ENCODE results near the gene XKRX. TPM values are rescaled to one million over a fixed set of nuclear protein-coding genes. Genes with fewer than 3 reads are reported as not detected.

XKRX gene
- total and polyA plus RNA-seq, 11 donors, result 0.10 to 0.19 TPM; not detected in 9

DNA sequence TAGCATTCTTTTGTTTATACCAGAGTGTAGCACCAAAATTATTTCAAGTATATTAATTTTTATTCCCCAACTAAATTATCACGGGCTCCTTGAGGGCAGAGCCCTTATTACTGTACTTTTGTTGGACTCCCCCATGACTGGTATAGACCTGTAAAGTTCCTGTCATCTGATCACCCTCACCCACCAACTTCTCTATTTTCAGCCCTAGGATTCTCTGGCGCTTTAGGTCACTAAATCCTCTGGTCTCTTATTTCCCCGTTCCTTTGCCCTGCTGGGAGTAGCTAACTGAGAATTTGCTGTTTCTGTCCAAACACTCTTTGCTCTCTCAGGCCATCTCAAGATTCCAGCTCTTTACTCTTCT is 3.2 kb upstream of the XKRX start:
- ATAC-seq (no peak), DNase-seq (no peak)
- Histone ChIP-seq H3K4me1 (no peaks in the 10 kb centered on the region), H3K27me3 (peaks cover 0 to 46% (median 0%) of the 10 kb centered on the region in 9 donors), H3K36me3 (no peaks in the 10 kb centered on the region), H3K4me3 (no peak overlapping the region), H3K27ac (no peak overlapping the region), H3K9me3 (no peaks in the 10 kb centered on the region)
- TF ChIP-seq, protein P1, sequence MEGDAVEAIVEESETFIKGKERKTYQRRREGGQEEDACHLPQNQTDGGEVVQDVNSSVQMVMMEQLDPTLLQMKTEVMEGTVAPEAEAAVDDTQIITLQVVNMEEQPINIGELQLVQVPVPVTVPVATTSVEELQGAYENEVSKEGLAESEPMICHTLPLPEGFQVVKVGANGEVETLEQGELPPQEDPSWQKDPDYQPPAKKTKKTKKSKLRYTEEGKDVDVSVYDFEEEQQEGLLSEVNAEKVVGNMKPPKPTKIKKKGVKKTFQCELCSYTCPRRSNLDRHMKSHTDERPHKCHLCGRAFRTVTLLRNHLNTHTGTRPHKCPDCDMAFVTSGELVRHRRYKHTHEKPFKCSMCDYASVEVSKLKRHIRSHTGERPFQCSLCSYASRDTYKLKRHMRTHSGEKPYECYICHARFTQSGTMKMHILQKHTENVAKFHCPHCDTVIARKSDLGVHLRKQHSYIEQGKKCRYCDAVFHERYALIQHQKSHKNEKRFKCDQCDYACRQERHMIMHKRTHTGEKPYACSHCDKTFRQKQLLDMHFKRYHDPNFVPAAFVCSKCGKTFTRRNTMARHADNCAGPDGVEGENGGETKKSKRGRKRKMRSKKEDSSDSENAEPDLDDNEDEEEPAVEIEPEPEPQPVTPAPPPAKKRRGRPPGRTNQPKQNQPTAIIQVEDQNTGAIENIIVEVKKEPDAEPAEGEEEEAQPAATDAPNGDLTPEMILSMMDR (IDR thresholded peaks at IDR 0.05), result no peak
- TF ChIP-seq POLR2A (IDR thresholded peaks at IDR 0.05), result no peak
- 69 to 92% (median 77%) methylated on average over 3 of the region's 3 CpGs for WGBS, 4 donors
- intact Hi-C loops (cut with DNase I), result no loop called here

DNA sequence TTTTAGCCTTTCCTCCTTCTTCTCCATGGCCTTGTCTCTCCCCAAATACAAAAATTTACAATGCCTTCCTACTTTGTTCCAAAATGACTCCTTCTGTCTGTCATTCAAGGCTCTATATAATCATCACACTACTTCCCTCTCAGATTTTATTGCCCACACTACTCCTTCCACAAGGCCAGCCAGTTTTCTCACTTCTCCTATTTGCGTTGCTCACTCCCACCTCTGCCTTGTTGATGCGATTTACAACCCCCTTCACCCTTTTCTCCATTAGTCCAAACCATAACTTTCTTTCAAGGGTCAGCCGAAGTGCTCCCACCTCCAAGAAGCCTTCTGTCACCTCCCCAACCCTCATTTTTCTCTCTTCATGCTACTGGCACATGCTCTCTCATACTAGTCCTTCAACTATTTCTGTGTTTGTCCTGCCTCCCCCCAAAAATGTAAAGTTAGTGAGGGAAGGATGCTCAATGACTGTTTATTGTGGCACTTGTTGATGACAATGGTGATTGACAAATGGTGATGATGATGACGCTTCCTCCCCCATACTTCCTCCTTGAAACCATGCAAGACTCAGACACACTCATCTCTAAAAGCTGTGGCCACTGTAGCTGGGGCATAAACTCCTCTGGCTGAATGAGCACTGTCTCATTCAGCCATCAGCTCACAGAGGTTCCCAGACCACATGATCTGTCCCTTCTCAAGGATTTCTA is 2.7 kb upstream of the XKRX start:
- Histone ChIP-seq H3K4me1 (no peaks in the 10 kb centered on the region), H3K4me3 (no peak overlapping the region), H3K27me3 (peaks cover 0 to 46% (median 0%) of the 10 kb centered on the region in 9 donors), H3K36me3 (no peaks in the 10 kb centered on the region), H3K27ac (no peak overlapping the region), H3K9me3 (no peaks in the 10 kb centered on the region)
- ATAC-seq (no peak), DNase-seq (no peak)
- 74 to 91% (median 87%) methylated on average over 4 of the region's 4 CpGs for WGBS, 4 donors
- intact Hi-C loops (cut with DNase I), result no loop called here
- TF ChIP-seq, protein P1 (IDR thresholded peaks at IDR 0.05), result no peak
- no peak for TF ChIP-seq POLR2A (IDR thresholded peaks at IDR 0.05)

DNA sequence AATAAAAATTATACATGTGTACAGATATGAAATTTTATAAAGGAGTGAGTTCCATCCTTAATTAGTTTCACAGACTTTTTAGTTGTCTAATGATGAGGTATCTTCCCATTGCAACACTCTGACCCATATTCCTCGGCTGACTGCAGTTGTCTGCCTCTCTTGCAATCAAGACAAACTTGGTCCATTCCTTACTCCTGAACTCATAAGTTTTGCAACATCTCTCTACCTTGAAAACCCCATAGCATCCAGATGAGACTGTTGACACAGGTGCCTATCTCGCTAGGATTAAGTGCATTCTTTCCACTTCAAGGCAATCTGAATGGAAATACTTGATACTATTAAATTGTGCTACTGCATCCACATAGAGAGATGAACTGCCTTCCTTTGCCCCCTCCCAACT is 2.3 kb downstream of the XKRX start:
- DNase-seq (no peak), ATAC-seq (no peak)
- 67 to 88% (median 80%) methylated on average over 2 of the region's 2 CpGs for WGBS, 4 donors
- no peaks in the 10 kb centered on the region for H3K36me3 ChIP-seq
- intact Hi-C loops (cut with DNase I), result no loop called here
- H3K27me3 ChIP-seq, result peaks cover 0 to 41% (median 0%) of the 10 kb centered on the region in 9 donors
- no peaks in the 10 kb centered on the region for H3K9me3 ChIP-seq
- no peak overlapping the region for H3K27ac ChIP-seq
- TF ChIP-seq POLR2A (IDR thresholded peaks at IDR 0.05), result no peak
- TF ChIP-seq, protein P1 (IDR thresholded peaks at IDR 0.05), result no peak
- H3K4me1 ChIP-seq, result no peaks in the 10 kb centered on the region
- no peak overlapping the region for H3K4me3 ChIP-seq

DNA sequence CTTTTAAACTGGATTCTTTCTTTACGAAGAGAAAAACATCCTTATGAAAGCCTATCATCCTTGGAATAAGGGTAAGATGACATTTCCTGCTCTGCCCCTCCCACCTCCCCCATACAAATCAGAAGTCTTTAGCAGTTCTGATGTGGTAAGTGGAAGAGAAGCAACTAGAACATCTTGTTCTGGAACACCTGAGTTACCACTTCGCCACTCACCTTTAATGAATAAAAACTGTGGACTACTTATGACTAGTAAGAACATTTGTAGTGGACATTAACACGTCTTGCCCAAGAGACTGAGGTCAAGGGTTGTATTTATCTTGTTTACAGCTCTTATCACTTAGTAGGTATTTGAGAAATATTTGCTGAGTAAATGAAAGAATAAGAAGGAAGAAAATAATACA is 4.3 kb downstream of the XKRX start:
- Histone ChIP-seq H3K4me3 (no peak overlapping the region), H3K9me3 (no peaks in the 10 kb centered on the region), H3K27ac (no peak overlapping the region), H3K36me3 (no peaks in the 10 kb centered on the region), H3K4me1 (no peaks in the 10 kb centered on the region), H3K27me3 (peaks cover 0 to 31% (median 0%) of the 10 kb centered on the region in 9 donors)
- intact Hi-C loops (cut with DNase I), result no loop called here
- 65 to 86% (median 76%) methylated on average over 3 of the region's 3 CpGs for WGBS, 4 donors
- DNase-seq (no peak), ATAC-seq (no peak)
- TF ChIP-seq, protein P1 (IDR thresholded peaks at IDR 0.05), result no peak
- no peak for TF ChIP-seq POLR2A (IDR thresholded peaks at IDR 0.05)
